GM10266 (cell line): Measurements from ENCODE around the gene PIK3R5.
A peak's percentile ranks its signal among the peaks of the same experiment; 100 is the strongest.

Experiments used
- DNase-seq: peaks from one replicate; pipeline ENCODE4 v3.0.0; 2012; ENCODE audit errors: extremely low spot score
- CTCF ChIP-seq: IDR thresholded peaks from 2 replicates; pipeline ENCODE4 v1.5.1; 2012; ENCODE audit warnings: mild to moderate bottlenecking, low read depth; ENCODE audit not compliant: control insufficient read depth, insufficient read depth; ENCODE audit errors: missing control alignments

PIK3R5 gene

GRCh38 chr17:8924595-8924994 lies 40.9 kb downstream of the PIK3R5 start:
- peak; percentile 55 for DNase-seq
- TF ChIP-seq CTCF = no peak

- no peak for DNase-seq
- TF ChIP-seq CTCF = no peak
Measured at GRCh38 chr17:8923762-8924161, 41.7 kb downstream of the PIK3R5 start.

- TF ChIP-seq CTCF = no peak
Measured at GRCh38 chr17:8922928-8923327, 42.6 kb downstream of the PIK3R5 start.

GRCh38 chr17:8922451-8922850 lies 43.1 kb downstream of the PIK3R5 start:
- no peak for TF ChIP-seq CTCF
- DNase-seq = no peak

More at GRCh38 chr17:8922928-8923327, 42.6 kb downstream of the PIK3R5 start:
- no peak for DNase-seq

GRCh38 chr17:8921147-8921546 lies 44.4 kb downstream of the PIK3R5 start:
- DNase-seq = peak; percentile 48
- no peak for TF ChIP-seq CTCF

GRCh38 chr17:8918807-8919465 lies 46.6 kb downstream of the PIK3R5 start:
- no peak for DNase-seq
- no peak for TF ChIP-seq CTCF

GRCh38 chr17:8916466-8916865 lies 49.0 kb downstream of the PIK3R5 start:
- no peak for DNase-seq
- TF ChIP-seq CTCF = no peak
